Endothelial cell of umbilical vein (primary cell): ENCODE results near the gene C1orf105. TPM values are rescaled to one million over a fixed set of nuclear protein-coding genes. Genes with fewer than 3 reads are reported as not detected.

Experiments
- BruUV-seq: library from RNA; stranded (reverse); fragments of 400-500 nt; replicated peaks from 2 replicates; lab custom pipeline; 2021; lab: Mats Ljungman, UMichigan
- CTCF ChIA-PET: fragments of 300-600, 350-600 bp; sonication (Branson Sonifier 250); formaldehyde crosslinking; loops from one replicate; lab custom pipeline; 2021; ENCODE audit warnings: antibody characterized with exemption, inconsistent platforms; lab: Charles Lee
- POLR2A ChIA-PET: fragments of 300-600, 350-600 bp; sonication (Branson Sonifier 250); formaldehyde crosslinking; loops from one replicate; lab custom pipeline; 2021; ENCODE audit warnings: antibody characterized with exemption, inconsistent platforms; lab: Charles Lee
- DNase-seq: peaks from one replicate; pipeline ENCODE4 v3.0.0-alpha.2; 2011; ENCODE audit warnings: low read depth, low spot score
- FAIRE-seq: peaks from 2 replicates; lab custom pipeline; 2011; peaks lifted over from hg19 to GRCh38; lab: Jason Lieb, UNC
- H2AFZ ChIP-seq: 2 replicates; pipeline ENCODE4 v1.6.0; 2012; ENCODE audit warnings: low read depth, low read length, control low read depth, inconsistent platforms
- H3K27ac ChIP-seq: 2 replicates; pipeline ENCODE4 v1.5.1; 2011; ENCODE audit warnings: low read depth, mild to moderate bottlenecking, control low read depth, low read length, moderate library complexity; ENCODE audit not compliant: insufficient read depth
- H3K27me3 ChIP-seq, 2 experiments: 2 replicates each; pipeline versions ENCODE4 v1.6.0 to v1.6.1; 2011; ENCODE audit warnings: low read length in 2 of 2, mixed read lengths in 1 of 2; ENCODE audit not compliant: control insufficient read depth in 2 of 2, insufficient read depth in 2 of 2
- H3K36me3 ChIP-seq, 2 experiments: 2 replicates in 1 of 2; 3 replicates in 1 of 2; pipeline ENCODE4 v1.5.1; 2011; ENCODE audit warnings: low read length in 2 of 2, mild to moderate bottlenecking in 1 of 2, moderate library complexity in 1 of 2; ENCODE audit not compliant: control insufficient read depth in 2 of 2, insufficient read depth in 2 of 2; ENCODE audit errors: extremely low read depth in 1 of 2
- H3K4me1 ChIP-seq: 3 replicates; pipeline ENCODE4 v1.5.1; 2011; ENCODE audit warnings: mild to moderate bottlenecking, low read length; ENCODE audit not compliant: control insufficient read depth, insufficient read depth; ENCODE audit errors: extremely low read depth
- H3K4me2 ChIP-seq: 2 replicates; pipeline ENCODE4 v1.6.1; 2011; ENCODE audit warnings: low read length, control low read depth, mixed read lengths; ENCODE audit not compliant: insufficient read depth
- H3K4me3 ChIP-seq, 3 experiments: fragments of 200-600 bp in 1 of 3; sonication (generic), shearing (Covaris generic) in 1 of 3; replicated peaks in 1 of 3; 2 replicates each; pipeline ENCODE4 v1.5.1; 2011 to 2016; ENCODE audit warnings: control low read depth in 3 of 3, low read length in 3 of 3, mild to moderate bottlenecking in 2 of 3, inconsistent platforms in 1 of 3, low read depth in 1 of 3, moderate library complexity in 1 of 3; ENCODE audit not compliant: insufficient read depth in 1 of 3
- H3K79me2 ChIP-seq: 2 replicates; pipeline ENCODE4 v1.6.0; 2012; ENCODE audit warnings: low read length, inconsistent platforms; ENCODE audit not compliant: control insufficient read depth, insufficient read depth
- H3K9ac ChIP-seq: replicated peaks from 2 replicates; pipeline ENCODE3; 2011; ENCODE audit warnings: low read length, control low read depth; ENCODE audit not compliant: insufficient read depth; ENCODE audit errors: extremely low read depth
- H3K9me1 ChIP-seq: replicated peaks from 3 replicates; pipeline ENCODE4 v1.6.0; 2011; ENCODE audit warnings: mild to moderate bottlenecking, low read length; ENCODE audit not compliant: control insufficient read depth, insufficient read depth; ENCODE audit errors: extremely low read depth
- H3K9me3 ChIP-seq: replicated peaks from 2 replicates; pipeline ENCODE4 v1.5.1; 2012; ENCODE audit warnings: low read length, inconsistent platforms; ENCODE audit not compliant: control insufficient read depth, insufficient read depth
- H4K20me1 ChIP-seq: replicated peaks from 2 replicates; pipeline ENCODE3; 2011; ENCODE audit warnings: mild to moderate bottlenecking, low read length; ENCODE audit not compliant: control insufficient read depth, insufficient read depth; ENCODE audit errors: extremely low read depth
- EZH2 ChIP-seq: IDR thresholded peaks from 2 replicates; pipeline ENCODE4 v1.6.1; 2012; ENCODE audit warnings: borderline replicate concordance, low read depth, mild to moderate bottlenecking, moderate library complexity, low read length, inconsistent platforms; ENCODE audit not compliant: severe bottlenecking
- FOS ChIP-seq: IDR thresholded peaks from 2 replicates; pipeline ENCODE4 v1.6.1; 2011; ENCODE audit warnings: mild to moderate bottlenecking, low read length, moderate library complexity, borderline replicate concordance; ENCODE audit not compliant: insufficient read depth
- GATA2 ChIP-seq: IDR thresholded peaks from 2 replicates; pipeline ENCODE4 v1.7.0; 2011; ENCODE audit warnings: low read depth, mild to moderate bottlenecking, moderate library complexity, mixed read lengths, low read length; ENCODE audit not compliant: insufficient read length, insufficient read depth
- JUN ChIP-seq: IDR thresholded peaks from 2 replicates; pipeline ENCODE4 v1.6.1; 2011; ENCODE audit warnings: borderline replicate concordance, low read depth; ENCODE audit not compliant: insufficient read length, insufficient read depth
- MAX ChIP-seq: IDR thresholded peaks from 2 replicates; pipeline ENCODE4 v1.6.1; 2011; ENCODE audit not compliant: insufficient read depth, insufficient read length
- MYC ChIP-seq: IDR thresholded peaks from one replicate; pipeline ENCODE4 v1.6.1; 2011; ENCODE audit warnings: mild to moderate bottlenecking, low read depth, low read length
- POLR2A ChIP-seq: IDR thresholded peaks from 2 replicates; pipeline ENCODE4 v1.6.1; 2012; ENCODE audit warnings: low read depth, mild to moderate bottlenecking, control low read depth, low read length
- POLR2AphosphoS5 ChIP-seq: IDR thresholded peaks from 2 replicates; pipeline ENCODE4 v1.6.1; 2012; ENCODE audit warnings: low read depth, mild to moderate bottlenecking, control low read depth, low read length, moderate library complexity; ENCODE audit not compliant: insufficient read depth
- dilution Hi-C: fragments of 300-500 bp; cut with MboI; formaldehyde crosslinking; loops from one replicate; pipeline ENCODE4 v1.15.0; 2019; ENCODE audit warnings: low sequenced_read_pairs; ENCODE audit not compliant: extremely low pct_ligation_motif_present
- intact Hi-C: fragments of 100-400 bp; cut with micrococcal nuclease; formaldehyde crosslinking; loops from one replicate; pipeline ENCODE4 v1.10.0; 2022
- polyA plus RNA-seq, 4 experiments: library from polyadenylated mRNA; depleted of rRNA in 3 of 4; stranded (reverse) in 3 of 4; unstranded in 1 of 4; fragments of >200 nt; gene quantifications; 2 replicates each; pipeline versions ENCODE4 v1.2.1 to v1.2.3, GENCODE V29; 2011 to 2012; ENCODE audit warnings: missing spikeins in 1 of 4
- total RNA-seq: library from RNA; stranded (reverse); gene quantifications from 2 replicates; pipeline ENCODE4 v1.2.3, GENCODE V29; 2021
- TF ChIP-seq, protein P1 (sequence below), 2 donors: IDR thresholded peaks; 1 replicate in 1 of 2; 2 replicates in 1 of 2; pipeline ENCODE4 v1.5.1; 2011; ENCODE audit warnings: low read length in 2 of 2, mild to moderate bottlenecking in 2 of 2, moderate library complexity in 2 of 2, control low read depth in 1 of 2, inconsistent platforms in 1 of 2, low read depth in 1 of 2; ENCODE audit not compliant: insufficient read depth in 1 of 2; ENCODE audit errors: extremely low read depth in 1 of 2

C1orf105 gene
- total and polyA plus RNA-seq, 2 donors (not counting 3 experiments of a cell fraction or from before 2014, with no cell fraction given) = not detected

DNA sequence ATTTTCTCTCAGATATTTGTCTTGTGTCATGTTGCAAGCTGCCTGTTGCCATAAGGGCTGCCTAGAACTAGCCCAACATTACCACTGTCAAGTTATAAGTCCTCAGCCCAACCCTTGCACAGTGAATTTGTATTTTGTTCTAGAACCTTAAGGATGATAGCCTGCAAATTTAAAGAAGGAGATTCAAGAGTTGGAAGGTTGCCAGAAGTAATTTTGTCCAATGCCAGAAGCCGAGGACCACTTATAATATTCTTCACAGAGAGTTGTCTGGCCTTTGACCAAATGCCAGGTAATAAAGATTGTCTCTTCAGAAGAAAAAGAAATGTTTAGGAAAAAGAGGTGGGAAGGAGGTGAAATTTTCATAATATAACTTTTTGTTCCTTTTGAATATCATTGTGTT is 71.9 kb downstream of the C1orf105 start:
- no peaks in the 10 kb centered on the region for H3K9me3 ChIP-seq
- no peak for FAIRE-seq
- no peaks in the 10 kb centered on the region for H3K4me1 ChIP-seq
- no peak for TF ChIP-seq GATA2
- TF ChIP-seq, protein P1, sequence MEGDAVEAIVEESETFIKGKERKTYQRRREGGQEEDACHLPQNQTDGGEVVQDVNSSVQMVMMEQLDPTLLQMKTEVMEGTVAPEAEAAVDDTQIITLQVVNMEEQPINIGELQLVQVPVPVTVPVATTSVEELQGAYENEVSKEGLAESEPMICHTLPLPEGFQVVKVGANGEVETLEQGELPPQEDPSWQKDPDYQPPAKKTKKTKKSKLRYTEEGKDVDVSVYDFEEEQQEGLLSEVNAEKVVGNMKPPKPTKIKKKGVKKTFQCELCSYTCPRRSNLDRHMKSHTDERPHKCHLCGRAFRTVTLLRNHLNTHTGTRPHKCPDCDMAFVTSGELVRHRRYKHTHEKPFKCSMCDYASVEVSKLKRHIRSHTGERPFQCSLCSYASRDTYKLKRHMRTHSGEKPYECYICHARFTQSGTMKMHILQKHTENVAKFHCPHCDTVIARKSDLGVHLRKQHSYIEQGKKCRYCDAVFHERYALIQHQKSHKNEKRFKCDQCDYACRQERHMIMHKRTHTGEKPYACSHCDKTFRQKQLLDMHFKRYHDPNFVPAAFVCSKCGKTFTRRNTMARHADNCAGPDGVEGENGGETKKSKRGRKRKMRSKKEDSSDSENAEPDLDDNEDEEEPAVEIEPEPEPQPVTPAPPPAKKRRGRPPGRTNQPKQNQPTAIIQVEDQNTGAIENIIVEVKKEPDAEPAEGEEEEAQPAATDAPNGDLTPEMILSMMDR (IDR thresholded peaks at IDR 0.05; ENCODE audit: extremely low read depth in 1 of 2, insufficient read depth in 1 of 2, low read depth in 1 of 2, low read length in 2 of 2) = no peak
- no peak for TF ChIP-seq EZH2
- no peak for TF ChIP-seq POLR2AphosphoS5
- TF ChIP-seq POLR2A = no peak
- no peak for TF ChIP-seq MYC
- no peak for TF ChIP-seq JUN
- no peak for TF ChIP-seq FOS
- no peak for TF ChIP-seq MAX
- H3K9ac ChIP-seq = no peak overlapping the region
- POLR2A ChIA-PET = no interaction called here
- CTCF ChIA-PET = interaction anchor here (1.7 kb wide), 1 partner anchor 12 kb away, joined by 6 read pairs; no protein-coding TSS in a partner anchor
- no peaks in the 10 kb centered on the region for H3K9me1 ChIP-seq
- no peaks in the 10 kb centered on the region for H3K79me2 ChIP-seq
- no peak overlapping the region for H3K4me3 ChIP-seq
- intact Hi-C loops (no loop called here), dilution Hi-C loops (no loop called here)
- no peak overlapping the region for H3K27ac ChIP-seq
- BruUV-seq = no TSS peak
- DNase-seq = no peak
- H3K27me3 ChIP-seq = peaks cover 7 to 31% of the 10 kb centered on the region in 2 experiments
- H3K36me3 ChIP-seq = no peaks in the 10 kb centered on the region
- no peak overlapping the region for H3K4me2 ChIP-seq
- H2AFZ ChIP-seq = no peak overlapping the region
- H4K20me1 ChIP-seq = no peaks in the 10 kb centered on the region
